ENCODE data around the gene LRIG2.

The LRIG2 gene

DNA sequence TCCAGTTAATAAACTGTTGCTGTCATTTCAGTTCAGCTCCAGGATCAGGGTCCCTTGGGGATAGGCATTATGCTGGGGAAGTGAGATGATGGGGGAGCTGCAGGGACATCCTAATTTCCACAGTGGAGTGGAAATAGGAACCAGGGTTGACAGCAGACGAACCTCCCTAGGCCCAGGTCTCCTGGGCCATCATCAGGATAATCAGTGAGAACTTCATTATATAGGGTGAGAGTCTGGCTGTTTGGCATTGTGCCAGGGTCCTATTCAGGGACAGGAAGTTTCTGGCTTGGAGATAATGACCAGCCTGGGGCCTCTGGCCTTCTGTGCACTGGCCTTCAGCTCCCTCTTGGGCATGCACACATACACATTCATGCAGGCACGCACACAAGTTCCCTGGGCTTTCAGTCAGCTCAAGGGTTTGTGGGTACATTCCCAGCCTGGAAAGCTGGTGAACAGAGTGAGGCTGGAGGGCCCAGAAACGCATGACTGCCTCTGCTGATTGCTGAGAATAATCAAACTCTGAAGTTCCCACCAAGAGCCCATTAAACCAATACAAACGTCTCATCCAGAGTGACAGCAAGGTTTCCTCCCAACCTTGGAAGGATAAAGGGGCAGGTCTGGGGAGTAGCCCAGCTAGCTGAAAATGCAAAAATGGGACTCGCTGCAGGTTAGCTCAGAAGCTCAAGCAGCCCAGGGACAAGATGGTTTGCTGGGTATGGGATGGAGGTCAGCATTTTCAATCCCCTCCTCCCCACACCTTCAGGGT, 13.9 kb upstream of the LRIG2 start:
- no peak overlapping the region for H3K4me3 ChIP-seq (ENCODE audit: low read depth, low read length)
- POLR2A ChIA-PET, result interaction anchor here (0.5 to 2.0 kb wide), 2 partner anchors 14 to 166 kb away, joined by 3 to 13 read pairs; partner anchors contain the start of gene LRIG2
- CTCF ChIA-PET, result interaction anchor here (0.5 to 5.5 kb wide), 6 partner anchors 9 to 343 kb away, joined by 4 to 58 read pairs (median 6); partner anchors contain the start of gene LRIG2
- H3K4me1 ChIP-seq (ENCODE audit: control insufficient read depth, insufficient read depth, low read length), result no peaks in the 10 kb centered on the region; the same call in 1 of the 2 replicates
- no peaks in the 10 kb centered on the region for H3K36me3 ChIP-seq (ENCODE audit: control insufficient read depth in 2 of 2, insufficient read depth in 1 of 2, low read length in 2 of 2)
- H3K27ac ChIP-seq (ENCODE audit: extremely low read depth, low read depth, low read length), result no peak overlapping the region
- H3K9me3 ChIP-seq (ENCODE audit: control insufficient read depth, insufficient read depth, low read depth, low read length), result no peaks in the 10 kb centered on the region
- TF ChIP-seq, protein P1, sequence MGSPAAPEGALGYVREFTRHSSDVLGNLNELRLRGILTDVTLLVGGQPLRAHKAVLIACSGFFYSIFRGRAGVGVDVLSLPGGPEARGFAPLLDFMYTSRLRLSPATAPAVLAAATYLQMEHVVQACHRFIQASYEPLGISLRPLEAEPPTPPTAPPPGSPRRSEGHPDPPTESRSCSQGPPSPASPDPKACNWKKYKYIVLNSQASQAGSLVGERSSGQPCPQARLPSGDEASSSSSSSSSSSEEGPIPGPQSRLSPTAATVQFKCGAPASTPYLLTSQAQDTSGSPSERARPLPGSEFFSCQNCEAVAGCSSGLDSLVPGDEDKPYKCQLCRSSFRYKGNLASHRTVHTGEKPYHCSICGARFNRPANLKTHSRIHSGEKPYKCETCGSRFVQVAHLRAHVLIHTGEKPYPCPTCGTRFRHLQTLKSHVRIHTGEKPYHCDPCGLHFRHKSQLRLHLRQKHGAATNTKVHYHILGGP (tag by site-specific recombination; IDR thresholded peaks at IDR 0.05), result 0 out of 2 replicates have a peak, but pooled peaks have one; percentile 27
- TF ChIP-seq, protein P2, sequence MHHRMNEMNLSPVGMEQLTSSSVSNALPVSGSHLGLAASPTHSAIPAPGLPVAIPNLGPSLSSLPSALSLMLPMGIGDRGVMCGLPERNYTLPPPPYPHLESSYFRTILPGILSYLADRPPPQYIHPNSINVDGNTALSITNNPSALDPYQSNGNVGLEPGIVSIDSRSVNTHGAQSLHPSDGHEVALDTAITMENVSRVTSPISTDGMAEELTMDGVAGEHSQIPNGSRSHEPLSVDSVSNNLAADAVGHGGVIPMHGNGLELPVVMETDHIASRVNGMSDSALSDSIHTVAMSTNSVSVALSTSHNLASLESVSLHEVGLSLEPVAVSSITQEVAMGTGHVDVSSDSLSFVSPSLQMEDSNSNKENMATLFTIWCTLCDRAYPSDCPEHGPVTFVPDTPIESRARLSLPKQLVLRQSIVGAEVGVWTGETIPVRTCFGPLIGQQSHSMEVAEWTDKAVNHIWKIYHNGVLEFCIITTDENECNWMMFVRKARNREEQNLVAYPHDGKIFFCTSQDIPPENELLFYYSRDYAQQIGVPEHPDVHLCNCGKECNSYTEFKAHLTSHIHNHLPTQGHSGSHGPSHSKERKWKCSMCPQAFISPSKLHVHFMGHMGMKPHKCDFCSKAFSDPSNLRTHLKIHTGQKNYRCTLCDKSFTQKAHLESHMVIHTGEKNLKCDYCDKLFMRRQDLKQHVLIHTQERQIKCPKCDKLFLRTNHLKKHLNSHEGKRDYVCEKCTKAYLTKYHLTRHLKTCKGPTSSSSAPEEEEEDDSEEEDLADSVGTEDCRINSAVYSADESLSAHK (tag by site-specific recombination; IDR thresholded peaks at IDR 0.05), result no peak
- no peak for TF ChIP-seq ZNF792 (tag by site-specific recombination; IDR thresholded peaks at IDR 0.05)
- TF ChIP-seq ZNF660 (tag by site-specific recombination; IDR thresholded peaks at IDR 0.05), result 0 out of 2 replicates have a peak, but pooled peaks have one; percentile 45
- TF ChIP-seq ZNF350 (tag by site-specific recombination; IDR thresholded peaks at IDR 0.05), result no peak
- no peak for TF ChIP-seq ZNF654 (tag by site-specific recombination; IDR thresholded peaks at IDR 0.05; ENCODE audit: low read depth)
- no peak for TF ChIP-seq ZNF596 (tag by site-specific recombination; IDR thresholded peaks at IDR 0.05)
- TF ChIP-seq ZNF791 (tag by site-specific recombination; IDR thresholded peaks at IDR 0.05), result no peak
- peak; percentile 40; the same call in 1 of the 2 replicates for TF ChIP-seq ZBTB48 (tag by site-specific recombination; IDR thresholded peaks at IDR 0.05)
- TF ChIP-seq ZNF433 (tag by site-specific recombination; IDR thresholded peaks at IDR 0.05; ENCODE audit: low read depth), result no peak
- no peak for TF ChIP-seq ZNF501 (tag by site-specific recombination; IDR thresholded peaks at IDR 0.05)
- TF ChIP-seq ZEB2 (tag by site-specific recombination; IDR thresholded peaks at IDR 0.05), result no peak
- TF ChIP-seq ZBTB17 (tag by site-specific recombination; IDR thresholded peaks at IDR 0.05), result peak; percentile 66; the same call in 1 of the 2 replicates
- TF ChIP-seq ZNF48 (tag by site-specific recombination; IDR thresholded peaks at IDR 0.05), result no peak
- TF ChIP-seq SCRT2 (tag by site-specific recombination; IDR thresholded peaks at IDR 0.05), result 0 out of 2 replicates have a peak, but pooled peaks have one; percentile 23
- TF ChIP-seq ZBTB20 (tag by site-specific recombination; IDR thresholded peaks at IDR 0.05), result no peak
- no peak for TF ChIP-seq ZNF169 (tag by site-specific recombination; IDR thresholded peaks at IDR 0.05)
- TF ChIP-seq, protein P3, sequence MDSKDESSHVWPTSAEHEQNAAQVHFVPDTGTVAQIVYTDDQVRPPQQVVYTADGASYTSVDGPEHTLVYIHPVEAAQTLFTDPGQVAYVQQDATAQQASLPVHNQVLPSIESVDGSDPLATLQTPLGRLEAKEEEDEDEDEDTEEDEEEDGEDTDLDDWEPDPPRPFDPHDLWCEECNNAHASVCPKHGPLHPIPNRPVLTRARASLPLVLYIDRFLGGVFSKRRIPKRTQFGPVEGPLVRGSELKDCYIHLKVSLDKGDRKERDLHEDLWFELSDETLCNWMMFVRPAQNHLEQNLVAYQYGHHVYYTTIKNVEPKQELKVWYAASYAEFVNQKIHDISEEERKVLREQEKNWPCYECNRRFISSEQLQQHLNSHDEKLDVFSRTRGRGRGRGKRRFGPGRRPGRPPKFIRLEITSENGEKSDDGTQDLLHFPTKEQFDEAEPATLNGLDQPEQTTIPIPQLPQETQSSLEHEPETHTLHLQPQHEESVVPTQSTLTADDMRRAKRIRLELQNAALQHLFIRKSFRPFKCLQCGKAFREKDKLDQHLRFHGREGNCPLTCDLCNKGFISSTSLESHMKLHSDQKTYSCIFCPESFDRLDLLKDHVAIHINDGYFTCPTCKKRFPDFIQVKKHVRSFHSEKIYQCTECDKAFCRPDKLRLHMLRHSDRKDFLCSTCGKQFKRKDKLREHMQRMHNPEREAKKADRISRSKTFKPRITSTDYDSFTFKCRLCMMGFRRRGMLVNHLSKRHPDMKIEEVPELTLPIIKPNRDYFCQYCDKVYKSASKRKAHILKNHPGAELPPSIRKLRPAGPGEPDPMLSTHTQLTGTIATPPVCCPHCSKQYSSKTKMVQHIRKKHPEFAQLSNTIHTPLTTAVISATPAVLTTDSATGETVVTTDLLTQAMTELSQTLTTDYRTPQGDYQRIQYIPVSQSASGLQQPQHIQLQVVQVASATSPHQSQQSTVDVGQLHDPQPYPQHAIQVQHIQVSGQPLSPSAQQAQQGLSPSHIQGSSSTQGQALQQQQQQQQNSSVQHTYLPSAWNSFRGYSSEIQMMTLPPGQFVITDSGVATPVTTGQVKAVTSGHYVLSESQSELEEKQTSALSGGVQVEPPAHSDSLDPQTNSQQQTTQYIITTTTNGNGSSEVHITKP (tag by site-specific recombination; IDR thresholded peaks at IDR 0.05), result no peak
- TF ChIP-seq, protein P4, sequence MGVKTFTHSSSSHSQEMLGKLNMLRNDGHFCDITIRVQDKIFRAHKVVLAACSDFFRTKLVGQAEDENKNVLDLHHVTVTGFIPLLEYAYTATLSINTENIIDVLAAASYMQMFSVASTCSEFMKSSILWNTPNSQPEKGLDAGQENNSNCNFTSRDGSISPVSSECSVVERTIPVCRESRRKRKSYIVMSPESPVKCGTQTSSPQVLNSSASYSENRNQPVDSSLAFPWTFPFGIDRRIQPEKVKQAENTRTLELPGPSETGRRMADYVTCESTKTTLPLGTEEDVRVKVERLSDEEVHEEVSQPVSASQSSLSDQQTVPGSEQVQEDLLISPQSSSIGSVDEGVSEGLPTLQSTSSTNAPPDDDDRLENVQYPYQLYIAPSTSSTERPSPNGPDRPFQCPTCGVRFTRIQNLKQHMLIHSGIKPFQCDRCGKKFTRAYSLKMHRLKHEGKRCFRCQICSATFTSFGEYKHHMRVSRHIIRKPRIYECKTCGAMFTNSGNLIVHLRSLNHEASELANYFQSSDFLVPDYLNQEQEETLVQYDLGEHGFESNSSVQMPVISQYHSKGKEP (tag by site-specific recombination; IDR thresholded peaks at IDR 0.05), result no peak
- no peak for TF ChIP-seq ZNF19 (tag by site-specific recombination; IDR thresholded peaks at IDR 0.05; ENCODE audit: low read depth)
- 0 out of 2 replicates have a peak, but pooled peaks have one; percentile 15 for TF ChIP-seq SP7 (tag by site-specific recombination; IDR thresholded peaks at IDR 0.05)
- TF ChIP-seq OVOL3 (tag by site-specific recombination; IDR thresholded peaks at IDR 0.05), result no peak
- TF ChIP-seq ZNF423 (tag by site-specific recombination; IDR thresholded peaks at IDR 0.05), result no peak
- TF ChIP-seq ZNF121 (tag by site-specific recombination; IDR thresholded peaks at IDR 0.05), result no peak
- TF ChIP-seq KLF7 (tag by site-specific recombination; IDR thresholded peaks at IDR 0.05; ENCODE audit: borderline replicate concordance), result no peak

Data from HEK293 (cell line).